Medulla oblongata (tissue), 1 donor: ENCODE measurements around the gene CBARP.
"Not testable (repeated sequence)": the region's sequence is repeated elsewhere in the genome, so short reads cannot be mapped to it uniquely, and the experiment has no call there.

Experiments
- DNase-seq: peaks from one replicate; pipeline ENCODE4 v3.0.0-alpha.2; 2015; ENCODE audit errors: extremely low spot score

CBARP gene

DNA sequence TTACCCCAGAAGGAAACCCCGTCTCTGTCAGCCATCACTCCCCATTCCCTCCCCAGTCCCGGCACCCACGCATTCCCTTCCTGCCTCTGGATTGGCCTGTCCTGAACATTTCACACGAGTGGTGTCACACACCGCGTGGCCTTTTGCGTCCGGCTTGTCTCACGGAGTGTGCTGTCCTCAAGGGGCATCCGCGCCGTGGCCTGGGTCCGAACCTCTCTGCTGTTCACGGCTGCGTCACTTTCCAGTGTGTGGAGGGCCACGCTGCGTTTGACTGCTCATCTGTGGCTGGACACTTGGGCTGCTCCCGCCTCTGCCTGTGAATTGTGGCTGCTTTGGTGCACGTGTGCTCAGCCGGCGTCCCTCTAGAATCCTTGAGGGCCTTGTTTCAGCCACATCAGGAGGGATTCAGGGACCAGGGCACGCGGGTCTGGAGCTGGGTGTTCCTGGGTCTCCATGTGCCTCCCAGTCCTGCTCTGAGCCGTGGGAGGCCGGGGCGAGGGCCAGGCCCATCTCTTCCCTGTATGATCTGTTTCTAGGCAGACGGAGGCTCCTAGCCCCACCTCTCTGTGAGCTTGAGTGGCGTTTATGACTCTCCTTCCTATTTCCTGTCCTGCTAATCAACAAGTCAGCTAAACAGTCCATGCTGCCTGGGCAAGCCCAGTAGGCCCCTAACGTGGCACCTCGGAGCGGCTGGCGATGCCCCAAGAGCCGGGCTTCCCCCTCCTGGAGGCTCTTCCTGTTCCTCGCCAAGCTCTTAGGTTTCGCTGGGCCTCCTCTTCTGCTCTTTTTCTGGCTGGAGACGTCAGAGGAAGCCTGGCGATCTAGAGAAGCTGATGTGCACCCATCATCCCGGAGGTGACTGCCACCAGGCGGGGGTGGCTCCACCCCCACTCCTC, 24.2 kb downstream of the CBARP start:
- DNase-seq = peak; percentile 83

DNA sequence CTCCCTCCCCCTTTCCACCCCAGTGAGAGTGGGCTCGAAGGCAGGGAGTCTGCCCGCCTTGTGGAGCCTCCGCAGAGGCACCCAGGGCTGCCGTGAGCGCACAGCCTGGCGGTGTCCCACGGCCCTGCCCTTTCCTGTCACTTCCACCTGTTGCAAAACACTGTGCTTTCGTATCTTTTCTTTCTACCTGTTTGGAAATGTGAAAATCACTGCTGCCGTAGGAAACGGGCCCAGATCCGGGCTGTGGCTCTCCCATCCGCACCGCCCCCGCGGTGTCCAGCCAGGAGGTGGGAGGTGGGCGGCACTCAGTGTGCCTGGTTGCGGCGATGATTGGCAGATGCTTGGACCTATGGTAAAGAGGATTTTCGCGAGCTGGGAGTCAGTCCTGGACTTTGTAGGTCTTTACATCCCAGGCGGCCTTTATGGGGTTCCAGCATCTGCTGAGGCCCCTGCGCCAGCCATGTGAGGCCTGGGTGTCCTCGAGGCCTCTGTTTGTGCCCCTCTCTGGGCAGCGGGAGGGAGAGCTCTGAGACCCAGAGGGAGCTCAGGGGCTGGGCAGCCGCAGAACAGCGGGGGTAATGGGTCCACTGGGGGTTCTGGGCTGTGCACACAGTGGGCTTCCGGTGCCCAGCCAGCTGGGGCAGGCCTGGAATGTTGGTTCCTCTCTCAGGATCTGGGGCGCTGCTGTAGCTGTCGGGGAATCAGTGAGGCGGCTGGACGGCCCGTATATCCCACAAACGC, 26.1 kb downstream of the CBARP start:
- no peak for DNase-seq

DNA sequence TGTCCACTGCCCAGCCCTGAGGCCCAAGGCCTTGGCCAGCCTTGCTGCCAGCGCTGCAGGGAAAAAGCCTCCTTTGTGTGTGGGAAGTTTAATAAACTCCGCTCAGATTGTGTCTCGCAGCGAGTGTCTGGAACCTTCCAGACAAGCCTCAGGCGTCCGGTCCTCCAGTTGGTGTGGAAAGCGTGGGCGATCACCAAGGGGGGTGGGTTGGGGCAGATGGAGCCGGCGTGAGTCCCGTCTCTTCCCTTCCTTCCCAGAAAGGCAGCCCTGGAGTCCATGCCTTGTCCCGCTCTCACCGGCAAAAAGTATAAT, 27.6 kb downstream of the CBARP start:
- peak; percentile 88 for DNase-seq

DNA sequence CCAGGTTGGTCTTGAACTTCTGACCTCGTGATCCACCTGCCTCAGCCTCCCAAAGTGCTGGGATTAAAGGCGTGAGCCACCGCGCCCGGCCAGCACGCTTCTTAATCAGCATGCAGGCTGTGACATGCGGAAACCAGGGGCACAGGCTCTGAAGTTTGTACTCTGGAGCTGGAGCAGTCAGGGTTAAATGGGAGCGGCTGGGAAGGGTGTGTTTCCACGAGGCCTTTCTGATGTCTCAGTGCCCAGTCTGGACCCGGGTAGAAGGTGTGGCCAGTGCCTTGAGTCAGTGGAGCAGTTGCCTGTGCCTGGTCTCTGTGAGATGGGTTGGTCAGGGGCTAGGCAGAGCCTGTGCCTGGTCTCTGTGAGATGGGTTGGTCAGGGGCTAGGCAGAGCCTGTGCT, 29.0 kb downstream of the CBARP start:
- not testable (repeated sequence) for DNase-seq

GRCh38 chr19:1206864-1207450, 30.8 kb downstream of the CBARP start:
- DNase-seq = peak; percentile 54

DNA sequence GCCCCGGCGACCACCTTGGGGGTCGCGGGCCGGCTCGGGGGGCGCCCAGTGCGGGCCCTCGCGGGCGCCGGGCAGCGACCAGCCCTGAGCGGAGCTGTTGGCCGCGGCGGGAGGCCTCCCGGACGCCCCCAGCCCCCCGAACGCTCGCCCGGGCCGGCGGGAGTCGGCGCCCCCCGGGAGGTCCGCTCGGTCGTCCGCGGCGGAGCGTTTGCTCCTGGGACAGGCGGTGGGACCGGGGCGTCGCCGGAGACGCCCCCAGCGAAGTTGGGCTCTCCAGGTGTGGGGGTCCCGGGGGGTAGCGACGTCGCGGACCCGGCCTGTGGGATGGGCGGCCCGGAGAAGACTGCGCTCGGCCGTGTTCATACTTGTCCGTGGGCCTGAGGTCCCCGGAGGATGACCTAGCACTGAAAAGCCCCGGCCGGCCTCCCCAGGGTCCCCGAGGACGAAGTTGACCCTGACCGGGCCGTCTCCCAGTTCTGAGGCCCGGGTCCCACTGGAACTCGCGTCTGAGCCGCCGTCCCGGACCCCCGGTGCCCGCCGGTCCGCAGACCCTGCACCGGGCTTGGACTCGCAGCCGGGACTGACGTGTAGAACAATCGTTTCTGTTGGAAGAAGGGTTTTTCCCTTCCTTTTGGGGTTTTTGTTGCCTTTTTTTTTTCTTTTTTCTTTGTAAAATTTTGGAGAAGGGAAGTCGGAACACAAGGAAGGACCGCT, 31.5 kb downstream of the CBARP start:
- no peak for DNase-seq

DNA sequence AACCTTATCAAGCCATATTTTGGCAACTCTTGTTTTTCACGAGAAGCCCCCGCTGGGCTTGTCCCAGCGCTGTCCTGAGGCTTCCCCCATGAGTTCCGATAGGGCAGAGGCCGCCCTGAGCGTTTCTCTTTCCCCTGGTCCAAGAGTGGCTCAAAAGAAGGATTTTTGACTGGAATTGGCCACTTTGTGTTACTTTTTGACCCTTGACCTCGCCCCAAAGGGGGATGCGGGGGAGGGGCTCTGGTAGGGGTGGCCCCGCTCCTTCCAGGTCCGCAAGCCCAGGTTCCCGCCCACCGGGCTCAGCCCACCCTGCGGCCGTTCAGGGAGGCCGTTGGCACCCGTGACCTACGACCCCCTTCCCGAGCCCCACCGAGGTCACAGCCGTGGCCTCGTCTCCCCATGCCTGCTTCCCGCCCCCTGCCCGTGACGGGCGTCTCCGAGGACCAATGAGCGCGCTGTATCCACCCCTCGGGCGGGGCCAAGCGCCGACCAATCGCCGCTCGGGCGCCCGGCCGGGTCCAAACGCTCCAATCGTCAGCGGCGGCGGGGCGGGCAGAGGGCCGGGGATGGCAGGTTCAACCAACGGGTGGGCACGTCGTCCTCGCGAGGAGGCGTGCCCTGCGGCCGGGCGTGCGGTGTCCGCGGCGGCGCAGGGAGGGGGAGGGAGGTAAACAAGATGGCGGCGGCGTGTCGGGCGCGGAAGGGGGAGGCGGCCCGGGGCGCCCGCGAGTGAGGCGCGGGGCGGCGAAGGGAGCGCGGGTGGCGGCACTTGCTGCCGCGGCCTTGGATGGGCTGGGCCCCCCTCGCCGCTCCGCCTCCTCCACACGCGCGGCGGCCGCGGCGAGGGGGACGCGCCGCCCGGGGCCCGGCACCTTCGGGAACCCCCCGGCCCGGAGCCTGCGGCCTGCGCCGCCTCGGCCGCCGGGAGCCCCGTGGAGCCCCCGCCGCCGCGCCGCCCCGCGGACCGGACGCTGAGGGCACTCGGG, 32.4 kb downstream of the CBARP start, which contains the start of gene STK11:
Gene STK11 (plus strand): TSS at position 665 of the 986 bp plus-strand sequence. CDS start 1,136 bp downstream, outside the sequence.
- peak; percentile 98 for DNase-seq

GRCh38 chr19:1200614-1201013, 37.2 kb downstream of the CBARP start:
- not testable (repeated sequence) for DNase-seq

DNA sequence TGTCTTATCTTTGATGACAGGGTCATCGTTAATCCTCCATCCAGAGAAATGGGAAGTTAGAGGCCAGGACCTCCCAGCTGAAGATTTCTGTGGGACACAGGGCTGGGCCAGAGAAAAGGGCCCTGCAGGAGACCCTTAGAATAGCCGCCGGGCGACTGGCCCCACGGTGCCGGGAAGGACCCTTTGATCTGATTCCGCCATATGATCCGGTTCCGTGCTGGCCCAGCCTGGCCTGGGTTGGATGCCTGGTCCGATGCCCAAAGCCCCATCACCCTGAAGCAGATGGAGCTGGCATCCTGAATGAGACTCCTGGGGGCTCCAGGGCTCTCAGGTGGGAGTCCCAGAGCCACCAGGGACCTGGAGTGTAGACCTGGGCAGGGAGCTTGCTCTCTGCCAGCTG, 38.3 kb downstream of the CBARP start:
- DNase-seq = no peak

DNA sequence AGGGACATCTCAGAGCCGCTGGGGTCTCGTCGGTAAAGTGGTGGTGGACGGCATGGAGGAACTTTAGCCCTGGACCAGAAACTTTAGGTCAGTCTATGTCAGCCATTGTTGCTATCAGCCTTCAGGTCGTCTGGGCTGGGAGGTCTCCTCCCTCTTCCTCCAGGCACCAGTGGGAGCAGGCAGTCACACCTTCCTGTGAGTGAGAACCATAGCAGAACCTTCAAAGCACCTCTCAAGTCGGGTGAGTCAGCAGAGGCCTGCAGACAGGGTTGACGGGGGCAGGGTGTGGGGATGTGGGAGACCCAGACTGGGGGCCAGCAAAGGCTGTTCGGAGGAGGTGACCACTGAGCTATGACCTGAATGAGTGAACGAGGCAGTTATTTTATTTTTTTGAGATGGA, 48.4 kb downstream of the CBARP start:
- no peak for DNase-seq

DNA sequence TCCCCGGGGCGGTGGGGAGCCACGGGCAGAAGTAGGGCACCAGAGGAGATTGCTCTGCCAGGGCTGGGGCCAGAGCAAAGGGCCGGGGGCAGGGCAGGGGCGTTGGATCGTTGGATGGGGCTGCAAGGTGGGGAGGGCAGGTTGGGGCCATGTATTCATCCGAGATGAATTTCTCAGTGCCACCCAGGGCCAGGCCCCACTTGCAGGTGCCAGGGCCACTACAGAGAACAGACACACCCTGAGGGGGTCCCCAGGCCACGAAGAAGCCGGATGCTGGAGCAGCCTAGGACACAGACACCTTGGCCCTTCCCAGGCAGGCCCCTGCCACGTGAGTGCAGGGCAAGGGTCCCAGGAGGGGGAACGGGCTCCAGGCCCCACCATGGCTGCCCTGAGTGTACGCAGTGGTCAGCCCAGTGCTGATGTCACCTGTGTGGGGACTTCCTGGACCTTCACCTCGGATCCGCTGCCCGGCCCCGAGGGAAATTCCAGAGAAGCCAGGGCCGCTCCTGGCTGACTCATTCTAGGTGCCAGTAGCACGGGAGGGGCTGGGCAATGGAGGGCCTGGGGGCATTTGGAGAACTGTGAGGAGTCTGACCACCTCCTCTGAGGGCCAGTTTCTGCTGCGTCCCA, 54.1 kb downstream of the CBARP start:
- DNase-seq = no peak

DNA sequence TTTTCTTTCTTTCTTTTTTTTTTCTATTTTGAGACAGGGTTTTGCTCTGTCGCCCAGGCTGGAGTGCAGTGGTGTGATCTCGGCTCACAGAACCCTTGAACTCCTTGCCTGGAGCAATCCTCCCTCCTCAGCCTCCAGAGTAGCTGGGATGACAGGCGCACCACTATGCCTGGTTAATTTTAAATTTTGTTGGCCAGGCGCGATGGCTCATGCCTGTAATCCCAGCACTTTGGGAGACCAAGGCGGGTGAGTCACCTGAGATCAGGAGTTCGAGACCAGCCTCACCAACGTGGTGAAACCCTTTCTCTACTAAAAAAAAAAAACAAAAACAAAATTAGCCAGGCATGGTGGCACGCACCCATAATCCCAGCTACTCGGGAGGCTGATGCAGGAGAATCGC, 55.1 kb downstream of the CBARP start:
- DNase-seq = no peak

- DNase-seq = no peak
These were observed 55.7 kb downstream of the CBARP start for GRCh38 chr19:1182068-1182467.

- DNase-seq = no peak
These were observed 56.2 kb downstream of the CBARP start for GRCh38 chr19:1181606-1182005.
